Tibial nerve (tissue), 4 donors: ENCODE data around the gene MGMT. TPM values are rescaled to one million over a fixed set of nuclear protein-coding genes. Genes with fewer than 3 reads are reported as not detected.

Experiments
- DNase-seq, 2 donors: peaks; one replicate each; pipeline ENCODE4 v3.0.0-alpha.2; 2019; ENCODE audit warnings: low spot score in 2 of 2
- H3K27ac ChIP-seq, 4 donors: fragments of 200-600 bp; sonication (generic) in 3 of 4; one replicate each; pipeline ENCODE4 v1.5.1; 2017 to 2019; ENCODE audit warnings: mild to moderate bottlenecking in 1 of 4
- H3K27me3 ChIP-seq, 2 donors: fragments of 200-600 bp; sonication (generic) in 1 of 2; one replicate each; pipeline versions ENCODE4 v1.5.1 to v1.6.0; 2017 to 2019
- H3K36me3 ChIP-seq, 3 donors: fragments of 200-600 bp; sonication (generic); one replicate each; pipeline ENCODE4 v1.5.1; 2018 to 2019
- H3K4me1 ChIP-seq, 4 donors: fragments of 200-600 bp; sonication (generic) in 3 of 4; one replicate each; pipeline ENCODE4 v1.5.1; 2017 to 2019
- H3K4me3 ChIP-seq, 4 donors: fragments of 200-600 bp; sonication (generic) in 3 of 4; one replicate each; pipeline ENCODE4 v1.5.1; 2017 to 2019; ENCODE audit warnings: mild to moderate bottlenecking in 1 of 4, moderate library complexity in 1 of 4
- H3K9me3 ChIP-seq, 4 donors: fragments of 200-600 bp; sonication (generic) in 3 of 4; one replicate each; pipeline ENCODE4 v1.5.1; 2017 to 2019
- EP300 ChIP-seq, 2 donors: sonication (generic); formaldehyde crosslinking; IDR thresholded peaks; one replicate each; pipeline ENCODE4 v1.6.1; 2017; ENCODE audit warnings: antibody characterized with exemption in 2 of 2, mild to moderate bottlenecking in 1 of 2
- POLR2A ChIP-seq, 2 donors: fragments of 450-650 bp; IDR thresholded peaks; one replicate each; pipeline ENCODE4 v1.6.1; 2017; ENCODE audit warnings: antibody characterized with exemption in 2 of 2, mild to moderate bottlenecking in 2 of 2, moderate library complexity in 2 of 2
- WGBS, 2 donors: methylation state at CpG; one replicate each; pipeline ENCODE4 v1.1.5; 2018; 5-methylcytosine and 5-hydroxymethylcytosine counted together
- total RNA-seq, 4 donors: library from RNA; depleted of rRNA; stranded (reverse); fragments of >200 nt; gene quantifications; one replicate each; pipeline ENCODE4 v1.1.0, GENCODE V29; 2016
- TF ChIP-seq, protein P1 (sequence below), 5 experiments: fragments of 200-600 bp in 3 of 5; fragments of 450-650 bp in 2 of 5; sonication (generic) in 3 of 5; IDR thresholded peaks; one replicate each; pipeline ENCODE4 v1.5.1; 2016 to 2019; ENCODE audit warnings: antibody characterized with exemption in 5 of 5, mild to moderate bottlenecking in 3 of 5, moderate library complexity in 2 of 5

The MGMT gene
- total RNA-seq, 4 donors from 2014 or later = 26.1 to 39.1 (median 33.7) TPM

DNA sequence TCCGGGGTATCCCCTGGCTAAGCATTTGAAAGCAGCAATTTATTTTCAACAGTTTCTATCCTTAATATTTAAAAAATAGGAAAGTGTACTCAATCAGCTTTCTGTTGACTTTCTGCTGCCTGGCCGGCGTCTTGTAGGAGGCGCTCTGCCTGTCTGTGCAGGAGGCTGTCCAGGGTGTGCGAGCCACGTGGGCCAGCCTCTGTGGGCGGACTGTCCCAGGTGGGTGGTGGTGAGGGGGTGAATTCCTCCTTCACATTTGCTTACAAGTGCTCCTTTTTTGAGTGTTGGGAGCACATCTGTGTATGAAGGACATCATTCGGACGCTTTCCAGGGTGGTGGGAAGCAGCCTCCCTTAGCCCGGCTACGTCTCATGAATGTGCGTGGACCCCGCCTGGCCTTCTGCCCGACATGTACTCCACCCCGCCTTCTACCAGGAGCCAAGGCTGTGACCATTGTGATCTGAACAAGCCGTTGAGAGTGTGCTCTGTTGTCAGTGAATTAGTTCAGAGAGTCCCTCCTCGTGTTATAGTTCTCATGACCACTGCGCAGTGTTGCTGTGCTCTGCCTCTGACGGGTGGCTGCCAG lies 114.9 kb downstream of the MGMT start:
- no peak for DNase-seq
- WGBS, 2 donors = 86 to 87% methylated on average over 19 of the region's 19 CpGs
- Histone ChIP-seq H3K27me3 (no peaks in the 10 kb centered on the region), H3K36me3 (peaks cover 0 to 45% (median 0%) of the 10 kb centered on the region in 3 donors), H3K4me3 (no peak overlapping the region), H3K4me1 (no peaks in the 10 kb centered on the region), H3K27ac (no peak overlapping the region), H3K9me3 (peaks cover 0 to 58% (median 9%) of the 10 kb centered on the region in 4 donors)
- TF ChIP-seq POLR2A (IDR thresholded peaks at IDR 0.05) = no peak
- no peak for TF ChIP-seq EP300 (IDR thresholded peaks at IDR 0.05)
- TF ChIP-seq, protein P1, sequence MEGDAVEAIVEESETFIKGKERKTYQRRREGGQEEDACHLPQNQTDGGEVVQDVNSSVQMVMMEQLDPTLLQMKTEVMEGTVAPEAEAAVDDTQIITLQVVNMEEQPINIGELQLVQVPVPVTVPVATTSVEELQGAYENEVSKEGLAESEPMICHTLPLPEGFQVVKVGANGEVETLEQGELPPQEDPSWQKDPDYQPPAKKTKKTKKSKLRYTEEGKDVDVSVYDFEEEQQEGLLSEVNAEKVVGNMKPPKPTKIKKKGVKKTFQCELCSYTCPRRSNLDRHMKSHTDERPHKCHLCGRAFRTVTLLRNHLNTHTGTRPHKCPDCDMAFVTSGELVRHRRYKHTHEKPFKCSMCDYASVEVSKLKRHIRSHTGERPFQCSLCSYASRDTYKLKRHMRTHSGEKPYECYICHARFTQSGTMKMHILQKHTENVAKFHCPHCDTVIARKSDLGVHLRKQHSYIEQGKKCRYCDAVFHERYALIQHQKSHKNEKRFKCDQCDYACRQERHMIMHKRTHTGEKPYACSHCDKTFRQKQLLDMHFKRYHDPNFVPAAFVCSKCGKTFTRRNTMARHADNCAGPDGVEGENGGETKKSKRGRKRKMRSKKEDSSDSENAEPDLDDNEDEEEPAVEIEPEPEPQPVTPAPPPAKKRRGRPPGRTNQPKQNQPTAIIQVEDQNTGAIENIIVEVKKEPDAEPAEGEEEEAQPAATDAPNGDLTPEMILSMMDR (IDR thresholded peaks at IDR 0.05) = no peak

DNA sequence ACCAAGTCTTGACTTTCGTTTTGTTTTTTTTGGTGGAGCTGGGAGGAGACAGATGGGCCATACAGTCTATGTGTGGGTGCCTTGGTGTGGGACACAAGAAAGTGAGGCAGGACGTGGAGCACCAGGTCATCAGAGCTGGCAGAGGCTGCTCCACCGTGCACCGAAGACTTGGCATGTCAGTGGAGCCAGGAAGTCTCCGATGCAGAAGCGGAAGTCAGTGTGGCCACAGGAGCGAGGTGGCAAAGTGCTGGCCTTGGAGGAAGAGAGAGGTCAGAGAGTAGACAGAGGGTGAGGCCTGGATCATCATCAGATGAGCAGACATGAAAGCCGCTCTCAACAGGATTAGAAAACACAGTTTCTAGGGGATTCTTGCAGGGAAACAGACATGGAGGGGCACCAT lies 116.8 kb downstream of the MGMT start:
- Histone ChIP-seq H3K27ac (no peak overlapping the region), H3K27me3 (no peaks in the 10 kb centered on the region), H3K4me1 (no peaks in the 10 kb centered on the region), H3K4me3 (no peak overlapping the region), H3K36me3 (peaks cover 0 to 60% (median 0%) of the 10 kb centered on the region in 3 donors), H3K9me3 (peaks cover 0 to 71% (median 13%) of the 10 kb centered on the region in 4 donors)
- TF ChIP-seq, protein P1 (IDR thresholded peaks at IDR 0.05) = no peak
- no peak for TF ChIP-seq EP300 (IDR thresholded peaks at IDR 0.05)
- TF ChIP-seq POLR2A (IDR thresholded peaks at IDR 0.05) = no peak
- no peak for DNase-seq
- 93 to 96% methylated on average over 8 of the region's 8 CpGs for whole genome bisulfite sequencing, 2 donors

DNA sequence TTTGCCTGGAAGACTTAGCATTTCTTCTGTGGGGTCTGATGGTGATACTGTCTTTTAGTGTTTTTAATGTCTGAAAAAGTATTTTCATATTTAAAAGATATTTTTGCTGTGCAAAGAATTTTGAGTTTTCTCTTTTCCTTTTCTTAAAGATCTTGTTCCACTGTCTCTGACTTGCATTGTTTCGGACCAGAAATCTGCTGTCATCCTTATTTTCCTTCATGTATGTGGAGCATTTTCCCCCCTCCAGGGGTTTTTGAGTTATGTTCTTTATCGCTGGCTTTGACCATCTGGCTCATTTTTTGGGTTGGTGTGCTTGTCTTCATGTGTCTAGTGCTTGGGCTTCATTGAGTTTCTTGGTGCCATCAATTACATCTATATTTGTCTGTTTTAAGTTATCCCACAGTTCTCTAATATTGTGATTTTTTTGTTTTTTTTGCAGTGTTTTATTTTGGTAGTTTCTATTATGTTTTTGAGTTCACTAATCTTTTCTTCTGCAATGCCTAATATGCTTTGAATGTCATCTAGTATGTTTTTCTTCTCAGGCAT lies 119.9 kb downstream of the MGMT start:
- Histone ChIP-seq H3K4me3 (no peak overlapping the region), H3K27me3 (no peaks in the 10 kb centered on the region), H3K27ac (no peak overlapping the region), H3K9me3 (peaks cover 0 to 43% (median 13%) of the 10 kb centered on the region in 4 donors), H3K4me1 (no peaks in the 10 kb centered on the region), H3K36me3 (peaks cover 0 to 68% (median 0%) of the 10 kb centered on the region in 3 donors)
- TF ChIP-seq EP300 (IDR thresholded peaks at IDR 0.05) (no peak), POLR2A (IDR thresholded peaks at IDR 0.05) (no peak)
- TF ChIP-seq, protein P1 (IDR thresholded peaks at IDR 0.05) = no peak
- WGBS, 2 donors = 95 to 97% methylated on average over 2 of the region's 2 CpGs
- DNase-seq = no peak

DNA sequence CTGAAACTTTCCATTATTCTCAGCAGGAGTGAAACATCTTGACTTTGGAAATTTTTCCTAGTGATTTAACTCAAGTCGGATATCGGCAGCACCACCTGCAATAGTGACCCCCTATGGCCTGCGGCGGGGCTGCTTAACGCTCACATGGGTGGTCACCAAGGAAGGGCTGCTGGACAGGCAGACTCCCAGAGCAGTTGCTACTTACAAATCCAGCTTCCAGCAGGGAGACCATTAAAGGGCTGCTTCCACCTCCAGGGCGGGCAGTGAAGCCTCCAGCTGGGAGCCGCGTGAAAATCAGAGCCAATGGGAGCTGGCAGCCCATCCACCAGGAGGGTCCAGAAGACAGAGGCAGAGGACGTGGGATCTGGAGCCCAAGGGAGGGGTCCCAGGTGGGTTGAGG lies 122.5 kb downstream of the MGMT start:
- Histone ChIP-seq H3K9me3 (peaks cover 0 to 44% (median 13%) of the 10 kb centered on the region in 4 donors), H3K27ac (no peak overlapping the region), H3K4me1 (no peaks in the 10 kb centered on the region), H3K4me3 (no peak overlapping the region), H3K27me3 (no peaks in the 10 kb centered on the region), H3K36me3 (peaks cover 0 to 73% (median 0%) of the 10 kb centered on the region in 3 donors)
- WGBS, 2 donors = 94 to 96% methylated on average over 9 of the region's 9 CpGs
- TF ChIP-seq EP300 (IDR thresholded peaks at IDR 0.05) (no peak), POLR2A (IDR thresholded peaks at IDR 0.05) (no peak)
- TF ChIP-seq, protein P1 (IDR thresholded peaks at IDR 0.05) = no peak
- DNase-seq = no peak

DNA sequence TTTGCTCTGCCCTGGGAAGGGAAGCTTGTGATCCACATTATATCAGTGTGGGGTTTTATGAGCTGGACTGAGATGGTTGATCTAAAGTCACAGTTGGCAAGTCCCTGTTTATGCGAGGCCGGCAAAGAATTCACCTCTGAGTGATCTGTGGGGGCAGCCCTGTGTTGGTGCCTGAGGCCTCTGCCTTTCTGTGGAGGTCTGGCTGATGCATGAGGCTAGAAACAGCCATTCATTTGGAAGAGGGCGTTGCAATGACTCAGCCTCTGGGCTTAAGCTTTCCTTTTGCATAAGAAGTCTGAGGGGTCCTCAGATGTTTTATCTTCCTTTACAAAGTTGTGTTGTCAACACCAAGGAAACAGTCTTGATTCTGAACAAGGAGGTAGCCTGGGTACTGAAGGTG lies 126.9 kb downstream of the MGMT start:
- Histone ChIP-seq H3K27me3 (no peaks in the 10 kb centered on the region), H3K36me3 (peaks cover 0 to 46% (median 0%) of the 10 kb centered on the region in 3 donors), H3K4me3 (no peak overlapping the region), H3K4me1 (no peaks in the 10 kb centered on the region), H3K27ac (no peak overlapping the region), H3K9me3 (peaks cover 0 to 7% (median 2%) of the 10 kb centered on the region in 4 donors)
- no peak for TF ChIP-seq EP300 (IDR thresholded peaks at IDR 0.05)
- TF ChIP-seq, protein P1 (IDR thresholded peaks at IDR 0.05) = no peak
- no peak for TF ChIP-seq POLR2A (IDR thresholded peaks at IDR 0.05)
- no peak for DNase-seq
- WGBS, 2 donors = 59 to 76% methylated on average over 3 of the region's 3 CpGs
